Mesodermal cell (in vitro differentiated cells): ENCODE data around the gene PTMA.

ENCODE experiments used
- H3K27ac ChIP-seq: 2 replicates; pipeline ENCODE4 v1.7.0; 2013; ENCODE audit warnings: mild to moderate bottlenecking, low read depth, low read length, moderate library complexity; ENCODE audit not compliant: severe bottlenecking
- H3K36me3 ChIP-seq: 2 replicates; pipeline ENCODE4 v1.7.1; 2013; ENCODE audit warnings: mild to moderate bottlenecking, low read length, moderate library complexity; ENCODE audit not compliant: control insufficient read depth, insufficient read depth
- H3K4me1 ChIP-seq: one replicate; pipeline ENCODE4 v1.7.1; 2013; ENCODE audit warnings: mild to moderate bottlenecking, low read length; ENCODE audit not compliant: insufficient read depth, control insufficient read depth, poor library complexity, severe bottlenecking
- H3K4me3 ChIP-seq: 2 replicates; pipeline ENCODE4 v1.7.0; 2013; ENCODE audit warnings: low read length, control low read depth, mild to moderate bottlenecking; ENCODE audit not compliant: insufficient read depth, poor library complexity, severe bottlenecking; ENCODE audit errors: extremely low read depth
- H3K9me3 ChIP-seq: 2 replicates; pipeline ENCODE4 v1.7.1; 2013; ENCODE audit warnings: mild to moderate bottlenecking, low read length, moderate library complexity; ENCODE audit not compliant: control insufficient read depth
- WGBS, 2 experiments: methylation state at CpG; one replicate each; pipeline ENCODE4 v1.1.5; 2013; ENCODE audit warnings: missing lambda C conversion rate in 2 of 2; ENCODE audit not compliant: insufficient coverage in 2 of 2; 5-methylcytosine and 5-hydroxymethylcytosine counted together

Gene PTMA

DNA sequence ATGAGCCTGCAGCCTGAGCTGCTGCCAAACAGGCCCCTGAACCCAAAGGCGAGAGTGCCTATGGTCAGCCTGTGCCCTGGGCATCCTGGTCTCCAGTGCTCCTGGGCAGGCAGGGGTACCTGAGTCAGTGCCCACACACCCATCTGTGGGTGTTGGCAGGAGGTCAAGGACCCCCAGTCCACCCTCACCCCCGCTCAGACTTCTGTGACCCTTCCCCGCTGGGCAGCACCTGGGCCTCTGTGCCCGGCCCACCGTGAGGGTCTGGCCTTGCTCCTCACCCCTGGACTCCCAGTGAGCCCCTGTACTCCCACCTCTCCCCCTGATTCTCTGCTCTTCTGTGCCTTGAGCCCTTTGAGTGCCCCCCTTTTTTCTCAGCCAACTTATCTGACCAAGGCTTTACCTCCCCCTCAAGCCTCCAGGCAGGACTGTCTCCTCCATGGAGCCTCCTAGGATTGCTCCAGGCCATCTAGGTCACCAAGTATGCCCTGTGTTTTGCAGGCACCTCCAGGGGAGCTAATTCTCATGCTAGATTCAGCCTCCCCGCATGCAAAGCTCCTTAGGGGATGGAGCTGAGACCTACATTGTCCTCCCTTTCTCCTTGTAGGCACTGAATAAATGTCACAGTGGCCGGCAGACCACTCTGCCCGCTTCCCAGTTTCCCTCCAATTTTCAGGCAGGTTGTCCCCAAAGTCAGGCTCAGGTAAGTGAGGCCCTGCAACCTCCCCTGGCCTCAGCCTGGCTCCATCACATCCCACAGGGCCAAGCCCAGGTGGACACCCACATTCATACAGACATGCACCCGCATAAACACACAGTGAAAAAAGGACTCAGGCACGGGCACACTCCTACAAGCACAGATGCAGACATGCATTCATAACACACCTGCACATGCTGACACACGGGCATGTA is 21.9 kb upstream of the PTMA start:
- H3K4me1 ChIP-seq: peaks cover 6% of the 10 kb centered on the region
- H3K4me3 ChIP-seq: no peak overlapping the region
- no peaks in the 10 kb centered on the region for H3K9me3 ChIP-seq
- H3K27ac ChIP-seq: no peak overlapping the region
- WGBS, 2 experiments: 87 to 90% methylated on average over 6 to 11 of the region's 11 CpGs
- no peaks in the 10 kb centered on the region for H3K36me3 ChIP-seq

DNA sequence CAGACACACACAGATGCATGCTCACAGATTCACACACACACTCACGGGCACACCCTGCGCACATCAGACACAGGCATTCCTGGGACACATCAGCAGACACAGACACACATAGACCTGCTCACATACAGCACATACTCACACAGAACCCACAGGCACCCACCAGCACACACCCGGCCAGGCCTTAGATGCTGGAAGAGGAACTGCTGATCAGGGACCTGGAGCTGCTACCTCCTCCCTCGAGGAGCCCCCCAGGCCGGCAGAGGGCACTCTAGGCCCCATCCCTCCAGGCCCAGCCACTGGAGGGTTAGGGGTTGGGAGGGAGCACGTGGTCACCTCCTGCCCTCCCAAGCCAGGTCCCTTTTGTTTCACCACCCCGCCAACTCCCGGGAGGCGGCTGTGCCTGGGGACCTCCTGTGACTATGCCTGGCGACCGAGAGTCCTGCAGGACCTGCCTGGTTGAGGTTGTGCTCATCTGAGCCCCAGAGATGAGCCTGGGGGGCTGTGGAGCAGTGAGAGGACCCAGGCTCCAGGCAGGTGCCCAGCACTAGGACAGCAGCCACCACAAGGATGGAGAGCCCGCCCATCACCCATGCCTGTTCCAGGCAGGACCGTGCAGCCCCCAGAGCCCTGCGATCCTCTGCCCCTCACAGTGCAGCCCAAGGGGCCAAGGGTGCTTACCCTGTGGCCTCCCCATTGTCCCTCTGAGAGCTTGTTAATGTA is 21.0 kb upstream of the PTMA start:
- 35 to 44% methylated on average over 8 to 12 of the region's 14 CpGs for WGBS, 2 experiments
- Histone ChIP-seq H3K4me1 (no peaks in the 10 kb centered on the region), H3K36me3 (no peaks in the 10 kb centered on the region), H3K27ac (no peak overlapping the region), H3K4me3 (peak overlapping the region; percentile 12), H3K9me3 (no peaks in the 10 kb centered on the region)

DNA sequence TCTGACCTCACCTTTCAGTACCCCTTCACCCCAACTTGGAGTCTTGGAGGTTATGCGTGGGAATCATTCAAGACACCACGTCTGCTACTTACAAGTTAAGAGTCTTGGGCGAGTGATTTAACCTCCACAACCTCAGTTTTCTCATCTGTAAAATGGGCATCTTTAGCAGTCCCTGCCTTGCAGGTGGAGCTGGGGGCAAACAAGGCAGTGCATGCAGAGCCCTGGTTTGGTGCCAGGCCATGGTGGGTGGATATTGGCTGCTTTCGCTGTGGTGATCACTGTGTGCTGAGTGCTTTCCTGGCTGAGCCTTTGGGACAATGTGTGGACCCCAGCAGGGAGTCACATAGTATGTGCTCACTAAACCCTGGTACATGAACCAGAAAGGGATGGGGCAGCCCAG is 20.4 kb upstream of the PTMA start:
- 85 to 98% methylated on average over 3 of the region's 4 CpGs for WGBS, 2 experiments
- H3K27ac ChIP-seq: no peak overlapping the region
- no peaks in the 10 kb centered on the region for H3K4me1 ChIP-seq
- H3K36me3 ChIP-seq: no peaks in the 10 kb centered on the region
- H3K9me3 ChIP-seq: no peaks in the 10 kb centered on the region
- no peak overlapping the region for H3K4me3 ChIP-seq

DNA sequence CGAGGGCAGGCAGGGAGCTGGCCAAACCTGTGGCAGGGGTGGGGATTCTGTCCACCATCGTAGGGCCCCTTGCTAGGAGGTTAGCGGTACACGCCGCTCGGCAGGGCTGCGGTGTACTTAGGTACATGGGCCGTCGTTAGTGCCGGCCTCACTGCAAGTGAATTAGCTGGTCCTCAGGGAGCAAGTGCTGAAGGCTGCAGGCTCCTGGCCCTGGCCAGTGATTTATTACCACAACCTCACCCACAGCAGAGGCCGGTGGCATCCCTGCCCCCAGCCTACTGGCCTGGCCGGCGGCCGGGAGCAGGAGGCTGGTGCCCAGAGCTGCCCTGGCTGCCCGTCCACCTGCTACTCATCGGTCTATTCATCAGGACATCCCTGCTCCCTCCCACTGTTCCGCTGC is 19.6 kb upstream of the PTMA start:
- WGBS, 2 experiments: 91 to 98% methylated on average over 11 to 16 of the region's 17 CpGs
- H3K9me3 ChIP-seq: no peaks in the 10 kb centered on the region
- no peaks in the 10 kb centered on the region for H3K4me1 ChIP-seq
- H3K36me3 ChIP-seq: no peaks in the 10 kb centered on the region
- no peak overlapping the region for H3K4me3 ChIP-seq
- H3K27ac ChIP-seq: no peak overlapping the region

DNA sequence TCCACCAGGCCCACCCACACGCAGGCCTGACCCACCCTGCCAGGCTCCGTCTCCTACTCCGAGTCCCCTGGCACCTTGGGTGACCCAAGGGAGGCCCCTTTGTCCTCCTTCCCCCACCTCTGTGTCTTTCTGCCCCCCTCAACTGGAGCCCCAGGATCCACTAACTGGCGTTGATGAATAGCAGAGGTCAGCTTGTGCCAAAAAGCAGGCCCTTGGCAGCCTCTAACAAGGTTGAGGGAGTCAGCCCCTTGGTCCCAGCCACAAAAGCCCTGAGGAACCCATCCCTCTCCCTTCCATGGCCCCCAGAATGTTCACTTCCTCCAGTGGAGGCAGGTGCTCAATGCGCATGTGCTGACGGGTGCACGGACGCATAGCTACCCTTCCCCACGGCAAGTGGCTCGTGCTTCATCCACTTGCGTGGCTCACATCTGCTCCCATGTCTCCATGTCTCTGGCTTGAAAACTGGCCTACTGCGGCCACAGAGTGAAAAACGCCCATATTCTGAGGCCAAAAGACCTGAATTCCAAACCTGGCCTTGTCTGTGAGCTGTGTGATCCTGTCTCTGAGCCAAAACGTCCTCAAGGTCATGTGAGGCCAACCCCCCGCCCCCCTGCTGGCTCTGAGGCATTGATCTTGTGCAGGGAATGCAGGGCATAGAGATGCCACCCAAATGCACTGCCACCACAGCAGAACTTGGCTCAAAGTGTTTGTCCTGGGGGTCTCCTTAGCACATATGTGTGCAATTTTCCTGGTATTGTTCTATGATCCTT is 19.0 kb upstream of the PTMA start:
- no peaks in the 10 kb centered on the region for H3K36me3 ChIP-seq
- no peaks in the 10 kb centered on the region for H3K9me3 ChIP-seq
- no peak overlapping the region for H3K27ac ChIP-seq
- 80 to 87% methylated on average over 12 of the region's 15 CpGs for WGBS, 2 experiments
- H3K4me1 ChIP-seq: peaks cover 4% of the 10 kb centered on the region
- H3K4me3 ChIP-seq: no peak overlapping the region

DNA sequence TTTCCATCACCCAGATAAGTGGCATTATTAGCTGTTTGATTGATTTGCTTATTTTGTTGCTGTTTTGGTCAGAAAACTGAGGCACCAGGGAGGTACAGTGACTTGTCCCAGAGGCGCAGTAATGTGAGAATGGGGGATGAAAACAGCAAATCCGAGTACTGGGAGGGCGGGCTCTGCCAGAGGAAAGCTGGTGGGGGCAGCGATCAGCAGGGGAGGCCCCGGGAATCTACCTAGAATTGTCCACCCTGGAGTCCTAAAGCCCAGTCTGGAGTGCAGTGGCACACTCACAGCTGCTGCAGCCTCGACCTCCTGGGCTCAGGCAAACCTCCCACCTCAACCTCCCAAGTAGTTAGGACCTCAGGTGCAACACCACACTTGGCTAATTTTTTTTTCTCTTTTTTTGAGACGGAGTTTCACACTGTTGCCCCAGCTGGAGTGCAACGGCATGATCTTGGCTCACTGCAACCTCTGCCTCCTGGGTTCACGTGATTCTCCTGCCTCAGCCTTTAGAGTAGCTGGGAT is 17.0 kb upstream of the PTMA start:
- Histone ChIP-seq H3K4me3 (no peak overlapping the region), H3K36me3 (no peaks in the 10 kb centered on the region)
- WGBS, 2 experiments: 57 to 61% methylated on average over 9 of the region's 9 CpGs

DNA sequence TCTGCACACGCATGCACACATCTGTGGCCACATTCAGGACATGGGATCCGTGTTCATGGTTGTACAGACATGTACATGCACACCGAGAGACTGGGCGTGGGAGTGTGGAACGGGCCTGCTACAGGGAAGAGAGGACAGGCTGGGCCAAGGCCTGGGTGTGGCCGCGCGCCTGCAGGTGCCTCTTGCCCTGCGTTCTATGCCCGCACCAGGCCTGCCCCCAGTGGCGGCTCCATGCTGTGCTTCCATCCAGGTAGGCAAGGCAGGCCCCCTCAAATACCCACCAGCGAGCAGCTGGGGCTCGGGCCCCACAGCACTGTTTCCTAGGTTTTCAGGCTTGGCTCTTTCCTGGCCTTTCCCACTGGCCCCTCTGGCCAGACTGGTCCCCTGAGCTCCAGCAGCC is 15.5 kb upstream of the PTMA start:
- Histone ChIP-seq H3K4me3 (no peak overlapping the region), H3K4me1 (peaks cover 4% of the 10 kb centered on the region), H3K9me3 (no peaks in the 10 kb centered on the region), H3K36me3 (no peaks in the 10 kb centered on the region), H3K27ac (no peak overlapping the region)
- 91 to 98% methylated on average over 8 to 12 of the region's 13 CpGs for WGBS, 2 experiments

More for the DNA sequence above, 17.0 kb upstream of the PTMA start:
- no peak overlapping the region for H3K27ac ChIP-seq
- H3K9me3 ChIP-seq: no peaks in the 10 kb centered on the region
- H3K4me1 ChIP-seq: peaks cover 4% of the 10 kb centered on the region

DNA sequence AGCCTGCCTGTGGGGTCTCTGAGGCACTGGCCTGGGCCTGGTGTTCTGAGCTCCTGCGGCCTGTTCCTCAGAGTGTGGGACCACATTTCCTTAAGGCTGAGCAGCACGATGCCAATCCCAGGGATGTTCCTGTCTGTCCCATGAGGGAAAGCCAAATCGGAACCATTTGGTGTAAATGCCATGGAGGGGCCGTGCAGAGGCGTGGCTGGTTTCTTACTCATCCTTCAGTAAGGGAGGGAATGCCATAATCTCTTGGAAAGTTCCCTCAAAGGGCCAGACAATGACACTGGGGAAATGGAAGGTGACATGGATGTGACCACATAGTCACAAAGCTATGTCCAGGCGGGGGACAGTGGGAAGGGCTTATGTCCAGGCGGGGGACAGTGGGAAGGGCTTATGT is 14.4 kb upstream of the PTMA start:
- Histone ChIP-seq H3K4me3 (no peak overlapping the region), H3K27ac (no peak overlapping the region), H3K9me3 (no peaks in the 10 kb centered on the region), H3K4me1 (peaks cover 4% of the 10 kb centered on the region), H3K36me3 (no peaks in the 10 kb centered on the region)
- 86 to 90% methylated on average over 6 to 7 of the region's 7 CpGs for WGBS, 2 experiments

DNA sequence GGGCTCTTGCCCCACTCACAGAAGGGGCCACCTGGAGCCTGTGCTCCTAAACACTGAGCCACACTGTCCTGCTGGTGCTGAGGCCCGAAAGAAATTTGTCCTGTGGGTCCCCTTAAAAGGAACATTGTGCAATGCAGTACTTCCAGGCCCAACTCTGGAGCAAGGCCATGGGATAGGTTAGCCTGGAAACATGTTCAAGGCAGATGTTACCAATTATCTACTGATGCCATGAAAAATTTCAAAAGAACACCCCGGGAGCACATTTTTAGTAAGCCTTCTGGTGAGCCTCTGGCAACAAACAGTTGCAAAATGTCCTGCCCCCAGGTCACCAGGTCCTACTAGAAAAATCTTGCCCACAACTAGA is 12.3 kb upstream of the PTMA start:
- no peaks in the 10 kb centered on the region for H3K36me3 ChIP-seq
- H3K9me3 ChIP-seq: no peaks in the 10 kb centered on the region
- H3K4me1 ChIP-seq: peaks cover 4% of the 10 kb centered on the region
- 87 to 100% methylated on average over 2 of the region's 2 CpGs for WGBS, 2 experiments
- H3K27ac ChIP-seq: no peak overlapping the region
- no peak overlapping the region for H3K4me3 ChIP-seq

DNA sequence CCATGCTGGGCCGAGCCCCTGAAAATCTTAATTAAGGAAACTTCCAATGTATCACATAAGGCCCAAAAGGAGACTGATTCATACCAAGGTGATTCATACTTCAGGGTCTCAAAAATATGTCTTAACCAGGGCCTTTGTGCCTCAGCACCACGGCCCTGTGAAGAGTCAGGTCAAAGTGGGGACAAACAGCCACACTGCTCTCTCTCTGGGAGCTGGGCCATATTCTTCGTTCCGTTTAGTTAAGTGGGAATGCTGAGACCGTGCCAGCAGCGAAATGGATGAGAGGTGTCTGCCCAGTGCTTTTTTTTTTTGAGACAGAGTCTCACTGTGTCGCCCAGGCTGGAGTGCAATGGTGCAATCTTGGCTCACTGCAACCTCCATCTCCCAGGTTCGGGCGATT is 9.3 kb upstream of the PTMA start:
- WGBS, 2 experiments: 93 to 99% methylated on average over 7 of the region's 9 CpGs
- no peaks in the 10 kb centered on the region for H3K36me3 ChIP-seq

More for the DNA sequence above, 9.3 kb upstream of the PTMA start:
- H3K4me3 ChIP-seq: no peak overlapping the region
- H3K27ac ChIP-seq: no peak overlapping the region
- peaks cover 2% of the 10 kb centered on the region for H3K4me1 ChIP-seq
- no peaks in the 10 kb centered on the region for H3K9me3 ChIP-seq
